ENCODE results near the gene NUDT1.

The NUDT1 gene
- total RNA-seq, result 12.7 to 22.9 reads per million in 2 experiments

GRCh38 chr7:2241580-2242540, at the start of gene NUDT1, which contains the start of gene MRM2:
NUDT1 (plus strand) TSS chr7:2242226; CDS start chr7:2244575, 2,349 bp downstream.
MRM2 (minus strand) TSS chr7:2242205; CDS start chr7:2242169, 36 bp downstream.
- peak; percentile 34 for DNase-seq (ENCODE audit: low read depth)

- DNase-seq (ENCODE audit: low read depth), result no peak
Measured at GRCh38 chr7:2192831-2193534, 49.0 kb upstream of the NUDT1 start.

- DNase-seq (ENCODE audit: low read depth), result no peak
Measured at GRCh38 chr7:2193575-2194305, 48.3 kb upstream of the NUDT1 start.

GRCh38 chr7:2195400-2196246, 46.4 kb upstream of the NUDT1 start:
- no peak for DNase-seq (ENCODE audit: low read depth)

GRCh38 chr7:2196381-2197378, 45.3 kb upstream of the NUDT1 start:
- DNase-seq (ENCODE audit: low read depth), result no peak

DNA sequence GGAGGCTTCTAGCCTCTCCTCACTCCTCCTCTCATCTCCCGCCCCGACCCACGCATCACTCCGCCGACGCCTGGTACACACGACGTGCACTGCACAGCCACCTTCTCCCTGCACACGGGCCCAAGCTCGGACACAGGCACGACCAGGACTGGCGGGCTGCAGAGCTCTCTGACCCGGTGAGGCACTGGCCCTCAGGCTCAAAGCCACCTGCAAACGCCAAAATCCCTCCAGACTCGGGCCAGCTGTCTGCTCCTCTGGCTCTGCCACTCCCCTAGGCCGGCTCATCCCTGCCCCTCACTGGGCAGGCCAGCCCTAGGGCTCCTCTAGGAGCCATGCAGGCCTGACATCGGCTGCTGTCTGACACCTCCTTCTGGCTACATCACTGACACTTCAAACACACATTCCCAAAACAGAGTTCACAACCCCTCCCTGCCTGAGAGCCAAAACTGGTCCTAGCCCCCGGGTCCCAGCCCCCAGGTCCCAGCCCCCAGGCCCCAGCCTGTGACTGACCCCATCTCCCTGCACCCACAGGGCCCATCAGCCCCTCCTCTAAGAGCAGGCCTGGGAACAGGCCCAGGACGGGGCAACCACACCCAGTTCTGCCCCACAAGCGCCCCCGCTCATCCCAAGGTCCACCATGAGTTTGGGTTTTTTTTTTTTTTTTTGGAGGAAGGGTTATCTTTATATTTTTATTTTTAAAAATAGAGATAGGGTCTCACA, 44.4 kb upstream of the NUDT1 start:
- no peak for DNase-seq (ENCODE audit: low read depth)

- no peak for DNase-seq (ENCODE audit: low read depth)
Measured at GRCh38 chr7:2198206-2198605, 43.8 kb upstream of the NUDT1 start.

DNA sequence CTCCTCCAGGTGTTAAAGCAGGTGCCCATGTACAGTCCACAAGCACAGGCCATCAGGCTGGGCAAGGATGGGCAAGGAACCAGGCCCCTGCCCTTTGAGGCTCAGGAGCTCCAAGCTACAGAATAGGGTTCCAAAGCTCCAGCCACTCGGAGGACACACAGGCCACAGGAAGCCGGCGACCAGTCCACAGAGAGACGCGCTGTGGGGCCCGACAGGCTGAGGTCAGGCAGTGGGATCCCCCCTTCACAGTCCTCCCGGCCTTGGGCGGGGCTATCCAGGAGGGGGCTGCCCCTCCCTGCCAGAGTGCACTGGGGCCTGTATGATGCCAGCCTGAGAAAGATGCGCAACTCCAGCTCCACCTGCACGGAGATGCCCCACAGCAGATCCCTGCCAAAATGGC, 43.3 kb upstream of the NUDT1 start:
- no peak for DNase-seq (ENCODE audit: low read depth)

GRCh38 chr7:2199528-2199927, 42.5 kb upstream of the NUDT1 start:
- no peak for DNase-seq (ENCODE audit: low read depth)

DNA sequence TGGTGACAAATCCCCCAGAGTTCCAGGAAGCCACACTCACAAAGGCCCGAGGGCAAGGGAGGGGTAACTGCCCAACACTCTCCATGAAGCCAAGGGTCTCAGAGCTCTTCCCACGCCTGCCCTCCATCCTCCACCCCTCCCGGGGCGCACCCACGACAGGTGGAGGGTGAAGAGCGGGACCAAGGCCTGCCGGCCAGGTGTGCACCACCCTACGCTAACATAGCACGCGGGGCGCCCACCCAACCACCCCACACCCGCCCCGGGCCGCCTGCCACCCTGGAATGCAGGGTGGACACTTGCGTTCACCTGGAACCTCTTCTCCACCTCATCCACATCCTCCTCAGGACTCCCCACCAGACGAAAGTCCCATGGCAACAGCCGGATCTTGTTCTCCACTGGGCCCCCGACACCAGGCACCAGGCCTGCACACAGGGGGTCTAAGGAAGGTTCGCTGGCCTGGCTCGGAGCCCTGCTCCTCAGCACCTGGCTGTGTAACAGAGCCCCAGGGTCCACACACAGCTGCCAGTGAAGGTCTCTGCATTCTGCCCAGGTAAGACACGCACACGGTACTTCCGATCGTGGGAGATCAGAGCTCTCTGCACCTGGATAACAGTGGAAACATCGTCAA, 42.0 kb upstream of the NUDT1 start:
- no peak for DNase-seq (ENCODE audit: low read depth)

GRCh38 chr7:2200584-2200980, 41.4 kb upstream of the NUDT1 start:
- no peak for DNase-seq (ENCODE audit: low read depth)

DNA sequence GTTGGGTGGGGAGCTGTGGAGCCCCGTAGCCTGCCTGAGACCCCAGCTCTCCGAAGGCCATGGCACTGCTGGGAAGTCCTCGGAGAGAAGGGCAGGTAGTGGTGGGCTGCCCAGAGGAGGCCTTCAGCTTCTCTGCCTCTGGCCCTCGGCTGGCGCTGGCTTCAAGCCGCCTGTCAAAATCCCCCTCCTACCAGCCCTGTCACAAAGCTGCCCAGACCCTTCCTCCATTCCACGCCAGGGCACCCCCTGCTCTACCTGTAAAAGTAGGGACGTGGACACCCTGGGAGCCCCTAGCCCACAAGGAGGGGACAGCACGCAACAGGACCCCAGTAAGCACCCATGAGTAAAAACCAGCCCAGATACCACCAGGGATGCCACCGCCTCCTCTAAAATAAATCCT, 40.9 kb upstream of the NUDT1 start:
- no peak for DNase-seq (ENCODE audit: low read depth)

DNA sequence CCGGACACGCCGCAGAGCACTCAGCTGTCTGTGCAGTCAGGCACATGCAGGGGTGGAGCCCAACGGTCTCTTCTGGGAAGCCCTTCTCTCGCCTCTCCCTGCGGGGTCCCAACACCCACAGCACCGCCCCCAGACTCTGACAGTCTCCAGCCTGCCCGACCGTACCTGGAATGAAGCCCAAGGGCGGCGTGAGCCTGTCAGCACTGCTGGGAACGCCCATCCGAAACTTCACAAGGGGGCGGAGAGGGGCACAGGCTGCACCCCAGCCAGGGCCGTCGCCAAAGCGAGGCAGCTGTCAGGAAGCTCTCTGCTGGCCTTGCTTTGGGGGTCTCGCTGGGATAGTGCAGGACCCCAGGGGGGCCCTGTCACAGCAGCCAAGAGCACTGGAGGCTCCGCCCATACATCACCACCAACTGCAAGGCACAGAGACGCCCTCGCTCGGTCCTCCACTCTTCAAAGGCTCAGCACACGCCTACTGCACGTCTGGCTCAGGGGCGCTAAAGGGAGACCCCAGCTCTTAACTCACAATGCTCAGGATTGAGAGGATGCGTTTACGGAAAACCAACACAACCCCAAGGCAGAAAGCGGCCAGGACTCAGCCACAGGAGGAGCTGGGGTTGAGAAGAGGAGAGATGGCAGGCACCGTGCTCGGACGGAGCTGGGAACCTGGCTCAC, 40.2 kb upstream of the NUDT1 start:
- DNase-seq (ENCODE audit: low read depth), result no peak

DNA sequence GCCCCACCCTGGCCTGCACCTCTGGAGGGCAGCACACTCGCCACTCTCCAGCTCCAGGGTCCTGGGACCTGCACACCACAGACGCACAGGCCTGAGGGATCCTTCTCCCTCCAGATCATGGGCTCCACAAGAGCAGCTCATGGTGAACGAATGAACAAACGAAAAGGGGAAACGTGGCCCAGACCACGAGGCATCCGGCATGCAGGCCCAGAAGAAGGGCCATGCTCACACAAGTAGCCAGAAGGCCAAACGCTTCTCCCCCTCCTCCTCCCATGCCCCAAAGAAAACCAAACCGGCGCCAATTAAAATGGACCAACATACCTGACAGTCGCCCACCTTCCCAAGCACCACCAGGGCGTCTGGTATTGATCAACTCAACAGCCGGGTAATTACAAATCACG, 39.7 kb upstream of the NUDT1 start:
- DNase-seq (ENCODE audit: low read depth), result no peak

- no peak for DNase-seq (ENCODE audit: low read depth)
Measured at GRCh38 chr7:2202901-2203765, 38.9 kb upstream of the NUDT1 start.

DNA sequence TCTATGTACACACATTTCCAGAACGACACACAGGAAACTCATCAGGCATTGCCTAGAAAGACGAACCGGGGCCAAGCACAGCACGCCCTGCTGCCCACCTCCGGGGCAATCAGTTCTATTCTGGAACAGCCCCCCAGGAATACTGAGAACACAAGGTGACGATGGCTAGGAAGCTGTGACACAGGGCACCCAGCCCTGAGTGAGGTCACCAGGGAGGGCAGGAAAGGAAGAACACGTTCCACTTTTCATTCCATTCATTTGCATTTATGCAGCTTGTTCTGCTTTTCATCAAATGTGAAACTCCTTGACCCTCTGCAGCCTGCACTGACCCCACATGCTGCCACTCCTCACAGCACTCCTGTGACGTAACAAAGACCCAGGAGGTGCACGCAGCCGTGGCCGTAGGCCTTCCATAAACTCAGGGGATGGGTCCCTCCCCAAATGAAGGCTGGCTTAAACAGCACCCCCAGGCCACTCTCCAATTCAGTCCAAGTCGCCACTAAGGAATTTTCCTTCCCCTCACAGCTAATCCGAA, 38.2 kb upstream of the NUDT1 start:
- no peak for DNase-seq (ENCODE audit: low read depth)

DNA sequence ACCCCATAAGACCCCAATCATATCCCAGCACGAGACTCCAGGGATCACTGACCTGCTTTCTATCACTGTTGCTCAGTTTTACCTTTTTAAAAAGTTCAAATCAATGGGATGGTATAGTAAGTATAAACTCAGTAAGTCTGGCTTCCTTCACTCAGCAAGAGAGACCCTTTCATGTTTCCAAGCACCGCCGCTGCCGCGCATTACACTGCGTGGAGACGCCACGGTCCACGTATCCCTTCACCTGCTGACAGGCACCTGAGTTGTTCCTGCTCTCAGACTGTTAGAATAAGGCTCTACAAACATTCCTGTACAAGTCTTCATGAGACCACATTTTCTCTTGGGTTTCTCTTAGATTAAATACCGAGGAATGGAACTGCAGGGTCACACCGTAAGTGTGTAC, 37.6 kb upstream of the NUDT1 start:
- no peak for DNase-seq (ENCODE audit: low read depth)
